Stomach smooth muscle (tissue), 2 donors: ENCODE results near the gene EYA4.

Source experiments
- H3K27ac ChIP-seq: one replicate; pipeline ENCODE4 v1.7.0; 2013; ENCODE audit warnings: mild to moderate bottlenecking, low read length, inconsistent platforms
- H3K27me3 ChIP-seq, 2 donors: one replicate each; pipeline ENCODE4 v1.7.0; 2013; ENCODE audit warnings: low read length in 2 of 2; ENCODE audit not compliant: insufficient read depth in 2 of 2, control insufficient read depth in 1 of 2
- H3K36me3 ChIP-seq, 2 donors: one replicate each; pipeline ENCODE4 v1.7.0; 2013; ENCODE audit warnings: low read length in 2 of 2; ENCODE audit not compliant: control insufficient read depth in 2 of 2, insufficient read depth in 2 of 2
- H3K4me1 ChIP-seq: one replicate; pipeline ENCODE4 v1.7.0; 2013; ENCODE audit warnings: low read length; ENCODE audit not compliant: control insufficient read depth, insufficient read depth
- H3K4me3 ChIP-seq, 2 donors: one replicate each; pipeline ENCODE4 v1.7.0; 2013; ENCODE audit warnings: low read length in 2 of 2
- H3K9ac ChIP-seq, 2 donors: one replicate each; pipeline ENCODE4 v1.7.0; 2013; ENCODE audit warnings: low read length in 2 of 2, mild to moderate bottlenecking in 1 of 2
- H3K9me3 ChIP-seq, 2 donors: one replicate each; pipeline ENCODE4 v1.7.0; 2013; ENCODE audit warnings: low read length in 2 of 2; ENCODE audit not compliant: control insufficient read depth in 2 of 2
- donor health status: healthy.
- donor health status: Pancreatic carcinoma.

The EYA4 gene

DNA sequence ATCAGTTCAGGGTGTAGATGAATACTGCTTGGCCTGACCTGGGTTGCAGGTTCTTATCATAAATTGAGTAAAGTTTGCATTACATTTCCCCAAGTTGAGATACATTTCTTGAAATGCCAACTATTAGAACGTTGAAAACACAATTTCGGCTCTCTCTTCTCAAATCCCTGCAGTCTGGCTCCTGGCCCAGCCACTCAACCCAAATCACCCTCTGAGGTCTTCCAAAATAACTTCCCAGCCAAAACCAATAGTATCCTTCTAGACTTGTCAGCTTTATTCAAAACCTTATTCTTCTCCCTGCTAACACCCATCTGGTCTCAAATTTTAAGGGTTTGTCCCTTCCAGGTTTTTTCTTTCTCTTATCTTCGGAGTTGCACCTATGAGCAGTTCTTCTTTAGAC is 263.6 kb downstream of the EYA4 start:
- H3K9ac ChIP-seq: no peak overlapping the region
- no peaks in the 10 kb centered on the region for H3K9me3 ChIP-seq
- H3K27ac ChIP-seq: no peak overlapping the region
- peaks cover 5% of the 10 kb centered on the region for H3K4me1 ChIP-seq
- H3K36me3 ChIP-seq: no peaks in the 10 kb centered on the region
- no peaks in the 10 kb centered on the region for H3K27me3 ChIP-seq
- no peak overlapping the region for H3K4me3 ChIP-seq

- Histone ChIP-seq H3K36me3 (no peaks in the 10 kb centered on the region), H3K27me3 (no peaks in the 10 kb centered on the region), H3K4me1 (peaks cover 5% of the 10 kb centered on the region), H3K9ac (no peak overlapping the region), H3K4me3 (no peak overlapping the region), H3K27ac (no peak overlapping the region), H3K9me3 (no peaks in the 10 kb centered on the region)
Observed at GRCh38 chr6:133505681-133506080, 264.5 kb downstream of the EYA4 start.

- Histone ChIP-seq H3K4me3 (no peak overlapping the region), H3K9me3 (no peaks in the 10 kb centered on the region), H3K27ac (no peak overlapping the region), H3K36me3 (no peaks in the 10 kb centered on the region), H3K9ac (no peak overlapping the region), H3K4me1 (no peaks in the 10 kb centered on the region), H3K27me3 (no peaks in the 10 kb centered on the region)
Observed at GRCh38 chr6:133512410-133513016, 271.4 kb downstream of the EYA4 start.

GRCh38 chr6:133523816-133524215 is 282.7 kb downstream of the EYA4 start:
- no peak overlapping the region for H3K4me3 ChIP-seq
- no peak overlapping the region for H3K27ac ChIP-seq
- no peak overlapping the region for H3K9ac ChIP-seq
- H3K4me1 ChIP-seq: no peaks in the 10 kb centered on the region
- H3K9me3 ChIP-seq: no peaks in the 10 kb centered on the region
- H3K27me3 ChIP-seq: no peaks in the 10 kb centered on the region
- no peaks in the 10 kb centered on the region for H3K36me3 ChIP-seq

DNA sequence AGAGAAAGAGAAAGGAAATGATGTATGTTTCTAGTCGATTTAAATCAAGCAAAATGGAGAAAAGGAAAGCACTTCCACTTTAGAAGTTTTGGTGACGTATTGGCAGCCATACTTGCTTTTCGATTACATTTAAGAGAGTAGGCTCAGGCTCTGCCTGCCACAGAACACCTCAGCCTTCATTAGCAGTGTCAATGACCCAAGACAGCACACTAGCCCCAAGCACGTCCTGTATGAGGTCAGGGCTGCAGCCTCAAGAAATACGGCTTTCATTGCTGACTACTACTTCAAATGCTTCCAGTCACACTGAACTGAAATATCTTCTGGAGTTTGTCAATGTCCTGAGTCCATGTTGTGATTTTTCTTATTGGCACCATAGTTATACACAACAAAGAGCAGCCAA is 285.3 kb downstream of the EYA4 start:
- Histone ChIP-seq H3K4me1 (no peaks in the 10 kb centered on the region), H3K36me3 (no peaks in the 10 kb centered on the region), H3K9ac (no peak overlapping the region), H3K9me3 (no peaks in the 10 kb centered on the region), H3K4me3 (no peak overlapping the region), H3K27ac (no peak overlapping the region), H3K27me3 (no peaks in the 10 kb centered on the region)

DNA sequence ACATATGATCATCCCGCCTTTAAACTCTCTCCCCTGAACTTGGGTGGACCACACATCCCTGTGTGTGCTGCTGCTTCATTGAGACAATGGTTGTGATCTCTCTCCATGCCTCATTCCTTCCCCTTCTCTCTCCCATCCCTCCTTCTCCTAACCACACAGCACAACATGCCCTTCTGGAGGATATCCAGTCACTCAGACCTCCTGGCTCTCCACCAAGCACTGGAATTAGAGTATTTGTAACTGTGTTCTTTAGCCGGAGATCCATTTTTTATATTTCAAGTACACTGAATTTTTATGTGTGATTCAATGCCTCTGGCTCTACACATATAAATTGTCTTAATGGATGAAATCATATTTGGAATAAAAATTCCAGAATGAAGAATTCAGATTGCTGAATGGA is 287.4 kb downstream of the EYA4 start:
- no peaks in the 10 kb centered on the region for H3K36me3 ChIP-seq
- H3K27ac ChIP-seq: no peak overlapping the region
- no peaks in the 10 kb centered on the region for H3K4me1 ChIP-seq
- H3K4me3 ChIP-seq: no peak overlapping the region
- no peak overlapping the region for H3K9ac ChIP-seq
- no peaks in the 10 kb centered on the region for H3K27me3 ChIP-seq
- H3K9me3 ChIP-seq: no peaks in the 10 kb centered on the region

DNA sequence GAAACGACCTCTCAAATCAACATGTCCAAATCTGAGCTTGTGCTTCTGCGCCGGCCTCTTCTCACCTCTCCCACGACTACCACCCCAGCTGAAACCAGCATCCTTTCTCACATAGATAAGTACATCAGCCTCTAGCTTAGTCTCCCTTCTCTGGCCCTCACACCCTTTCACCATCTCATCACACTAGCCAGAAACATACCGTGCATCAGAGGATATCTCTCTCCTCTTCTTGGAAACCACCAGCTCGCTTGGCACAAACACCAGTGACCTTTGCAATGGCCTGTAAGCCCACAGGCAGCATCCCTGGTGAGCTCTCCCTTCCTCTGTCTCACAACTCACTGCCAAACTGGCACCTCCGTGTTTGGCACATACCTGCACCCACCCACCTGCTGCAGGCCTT is 291.8 kb downstream of the EYA4 start:
- no peaks in the 10 kb centered on the region for H3K36me3 ChIP-seq
- H3K27me3 ChIP-seq: no peaks in the 10 kb centered on the region
- no peaks in the 10 kb centered on the region for H3K4me1 ChIP-seq
- H3K4me3 ChIP-seq: no peak overlapping the region
- H3K9me3 ChIP-seq: no peaks in the 10 kb centered on the region
- H3K9ac ChIP-seq: no peak overlapping the region
- H3K27ac ChIP-seq: no peak overlapping the region

- Histone ChIP-seq H3K9me3 (no peaks in the 10 kb centered on the region), H3K4me3 (no peak overlapping the region), H3K4me1 (no peaks in the 10 kb centered on the region), H3K36me3 (no peaks in the 10 kb centered on the region), H3K9ac (no peak overlapping the region), H3K27ac (no peak overlapping the region), H3K27me3 (no peaks in the 10 kb centered on the region)
Observed at GRCh38 chr6:133539502-133540259, 298.5 kb downstream of the EYA4 start.

DNA sequence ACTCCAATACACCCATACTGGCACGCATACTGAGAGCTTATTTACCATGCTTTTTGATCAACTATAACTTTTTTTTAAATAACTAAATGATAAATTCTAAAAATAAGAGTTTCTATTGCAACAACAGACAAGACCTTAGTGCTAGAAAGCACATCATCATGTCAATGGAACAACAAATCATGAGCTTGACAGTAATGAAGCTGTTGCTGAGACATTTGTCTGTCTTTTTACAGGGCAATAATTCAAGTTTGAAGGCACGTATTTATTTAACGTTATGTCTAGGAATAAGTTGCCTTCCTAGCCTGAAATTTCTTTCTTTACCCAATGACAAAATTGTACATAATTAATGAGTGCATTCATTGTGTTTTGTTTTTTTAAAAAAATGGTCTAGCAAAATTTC is 299.2 kb downstream of the EYA4 start:
- no peaks in the 10 kb centered on the region for H3K27me3 ChIP-seq
- H3K9me3 ChIP-seq: no peaks in the 10 kb centered on the region
- H3K9ac ChIP-seq: no peak overlapping the region
- no peaks in the 10 kb centered on the region for H3K4me1 ChIP-seq
- no peaks in the 10 kb centered on the region for H3K36me3 ChIP-seq
- no peak overlapping the region for H3K27ac ChIP-seq
- H3K4me3 ChIP-seq: no peak overlapping the region

DNA sequence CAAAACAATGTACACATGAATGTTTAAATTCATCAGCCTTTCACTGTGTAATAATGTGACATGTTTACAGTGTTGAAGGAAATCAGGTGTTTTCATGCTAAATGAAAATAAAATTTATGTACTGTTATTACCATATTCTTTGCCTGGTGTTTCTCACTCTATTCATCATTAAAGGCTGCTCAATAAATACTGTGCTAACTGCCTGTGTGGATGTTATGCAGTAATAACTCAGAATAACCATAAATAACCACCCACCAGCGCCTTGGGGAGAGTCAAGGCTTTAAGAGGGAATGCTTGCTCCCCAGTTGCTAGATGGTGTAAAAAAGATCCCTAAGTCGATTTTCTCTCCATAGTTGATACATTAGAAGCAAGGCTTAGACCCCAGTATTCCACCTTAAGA is 299.9 kb downstream of the EYA4 start:
- H3K27ac ChIP-seq: no peak overlapping the region
- H3K36me3 ChIP-seq: no peaks in the 10 kb centered on the region
- H3K27me3 ChIP-seq: no peaks in the 10 kb centered on the region
- H3K4me1 ChIP-seq: peaks cover 1% of the 10 kb centered on the region
- H3K4me3 ChIP-seq: no peak overlapping the region
- H3K9me3 ChIP-seq: no peaks in the 10 kb centered on the region
- no peak overlapping the region for H3K9ac ChIP-seq

DNA sequence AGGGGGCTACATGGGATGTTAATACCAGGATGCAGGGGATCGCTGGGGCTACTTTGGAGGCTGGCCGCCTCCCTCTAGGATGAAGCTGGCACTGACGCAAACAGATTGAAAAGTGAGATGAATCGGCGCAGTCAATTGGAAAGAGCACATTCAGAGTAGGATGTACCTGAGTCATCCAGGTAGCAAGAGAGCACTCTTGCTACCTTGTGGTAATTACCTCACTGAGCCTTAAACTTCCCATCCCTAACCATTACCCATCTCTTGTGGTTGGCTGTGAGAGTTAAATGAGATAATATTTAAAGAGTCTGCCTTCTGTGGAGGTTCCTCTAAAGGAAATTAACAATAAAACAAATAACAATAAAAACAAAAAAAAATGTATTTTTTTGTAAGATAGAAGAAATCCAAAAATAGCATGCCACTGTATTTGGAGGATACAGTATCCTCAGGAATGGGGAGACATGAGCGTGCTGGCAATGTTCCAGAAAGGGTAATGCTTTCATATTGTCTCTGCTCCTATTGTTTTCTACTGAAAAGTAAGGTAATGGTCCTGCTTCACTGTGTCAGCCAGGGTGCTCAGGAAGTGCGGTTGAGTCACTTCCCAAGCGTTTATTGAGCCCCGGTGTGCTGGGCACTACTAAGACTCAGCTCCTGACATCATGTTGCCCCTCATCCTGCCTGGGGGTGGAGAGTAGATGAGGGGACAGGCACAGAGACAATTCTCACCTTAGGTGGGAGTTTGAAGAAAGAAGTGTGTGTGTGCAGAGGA is 301.1 kb downstream of the EYA4 start:
- no peak overlapping the region for H3K4me3 ChIP-seq
- no peaks in the 10 kb centered on the region for H3K27me3 ChIP-seq
- H3K9ac ChIP-seq: no peak overlapping the region
- H3K36me3 ChIP-seq: no peaks in the 10 kb centered on the region
- no peaks in the 10 kb centered on the region for H3K9me3 ChIP-seq
- peaks cover 3% of the 10 kb centered on the region for H3K4me1 ChIP-seq
- no peak overlapping the region for H3K27ac ChIP-seq
